GM21619 (cell line): ENCODE data around the gene FLCN.
A peak's percentile ranks its signal among the peaks of the same experiment; 100 is the strongest.
"Not testable (repeated sequence)": the region's sequence is repeated elsewhere in the genome, so short reads cannot be mapped to it uniquely, and the experiment has no call there.

Experiments
- ATAC-seq: cut with Tn5 transposase; IDR thresholded peaks from one replicate; pipeline ENCODE4 v1.9.1; 2021; ENCODE audit not compliant: unreplicated experiment

The FLCN gene, protein sequence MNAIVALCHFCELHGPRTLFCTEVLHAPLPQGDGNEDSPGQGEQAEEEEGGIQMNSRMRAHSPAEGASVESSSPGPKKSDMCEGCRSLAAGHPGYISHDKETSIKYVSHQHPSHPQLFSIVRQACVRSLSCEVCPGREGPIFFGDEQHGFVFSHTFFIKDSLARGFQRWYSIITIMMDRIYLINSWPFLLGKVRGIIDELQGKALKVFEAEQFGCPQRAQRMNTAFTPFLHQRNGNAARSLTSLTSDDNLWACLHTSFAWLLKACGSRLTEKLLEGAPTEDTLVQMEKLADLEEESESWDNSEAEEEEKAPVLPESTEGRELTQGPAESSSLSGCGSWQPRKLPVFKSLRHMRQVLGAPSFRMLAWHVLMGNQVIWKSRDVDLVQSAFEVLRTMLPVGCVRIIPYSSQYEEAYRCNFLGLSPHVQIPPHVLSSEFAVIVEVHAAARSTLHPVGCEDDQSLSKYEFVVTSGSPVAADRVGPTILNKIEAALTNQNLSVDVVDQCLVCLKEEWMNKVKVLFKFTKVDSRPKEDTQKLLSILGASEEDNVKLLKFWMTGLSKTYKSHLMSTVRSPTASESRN

DNA sequence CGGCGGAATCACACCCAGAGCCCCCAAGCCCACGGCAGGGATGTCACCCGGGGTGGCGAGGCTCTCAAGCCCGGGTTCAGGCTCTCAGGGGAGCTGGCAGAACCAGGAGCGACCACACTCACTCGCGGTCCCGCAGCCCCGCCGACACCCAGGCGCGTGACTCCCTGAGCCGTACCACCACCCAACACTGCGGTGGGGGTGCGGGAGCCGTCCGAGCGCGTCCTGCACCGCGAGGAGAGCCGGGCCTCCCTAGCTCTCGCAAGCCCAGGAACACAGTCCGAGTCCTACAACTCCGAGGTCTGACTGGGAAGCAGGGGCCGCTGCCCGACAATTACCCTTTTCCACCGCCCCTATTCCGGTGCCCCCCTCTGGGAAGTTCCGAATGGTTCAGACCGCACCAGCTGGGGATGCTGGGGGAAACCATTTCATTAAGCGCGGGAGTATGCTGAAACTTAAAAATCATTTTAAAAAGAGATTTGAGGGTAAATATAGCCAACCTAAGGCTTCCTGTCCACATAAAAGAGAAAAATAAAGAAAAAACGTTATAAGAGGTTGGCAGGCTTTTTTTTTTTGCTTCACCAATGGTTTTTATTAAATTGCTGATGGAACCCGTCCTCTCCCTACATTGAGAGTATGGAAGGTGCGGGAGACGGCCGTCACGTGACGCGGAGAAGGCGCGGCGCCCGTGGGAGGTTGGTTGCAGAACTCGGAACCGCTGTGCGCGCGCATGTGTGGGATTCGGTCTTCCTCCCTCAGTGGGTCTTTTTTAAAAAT lies at the start of gene FLCN:
TSS of gene FLCN (minus strand) at position 143 of the 774 bp plus-strand sequence. CDS start 9,031 bp downstream, outside the sequence.
- ATAC-seq, result peak; percentile 87

DNA sequence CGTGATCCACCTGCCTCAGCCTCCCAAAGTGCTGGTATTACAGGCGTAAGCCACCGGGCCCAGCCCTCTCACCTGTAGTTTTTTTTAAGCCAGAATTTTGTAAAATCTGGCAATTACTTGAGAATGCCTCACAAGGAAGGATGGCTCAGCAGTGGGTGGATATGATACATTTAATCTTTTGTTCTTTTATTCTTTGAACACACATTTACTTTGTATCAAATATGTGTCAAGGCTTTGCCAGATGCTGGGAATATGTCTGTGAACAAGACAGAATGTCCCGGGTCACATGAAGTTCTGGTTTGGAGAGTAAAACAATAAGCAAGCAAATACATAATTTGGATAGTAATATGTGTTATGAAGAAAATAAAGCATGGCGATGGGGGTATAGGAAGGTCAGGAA lies 49.0 kb upstream of the FLCN start:
- ATAC-seq, result no peak

DNA sequence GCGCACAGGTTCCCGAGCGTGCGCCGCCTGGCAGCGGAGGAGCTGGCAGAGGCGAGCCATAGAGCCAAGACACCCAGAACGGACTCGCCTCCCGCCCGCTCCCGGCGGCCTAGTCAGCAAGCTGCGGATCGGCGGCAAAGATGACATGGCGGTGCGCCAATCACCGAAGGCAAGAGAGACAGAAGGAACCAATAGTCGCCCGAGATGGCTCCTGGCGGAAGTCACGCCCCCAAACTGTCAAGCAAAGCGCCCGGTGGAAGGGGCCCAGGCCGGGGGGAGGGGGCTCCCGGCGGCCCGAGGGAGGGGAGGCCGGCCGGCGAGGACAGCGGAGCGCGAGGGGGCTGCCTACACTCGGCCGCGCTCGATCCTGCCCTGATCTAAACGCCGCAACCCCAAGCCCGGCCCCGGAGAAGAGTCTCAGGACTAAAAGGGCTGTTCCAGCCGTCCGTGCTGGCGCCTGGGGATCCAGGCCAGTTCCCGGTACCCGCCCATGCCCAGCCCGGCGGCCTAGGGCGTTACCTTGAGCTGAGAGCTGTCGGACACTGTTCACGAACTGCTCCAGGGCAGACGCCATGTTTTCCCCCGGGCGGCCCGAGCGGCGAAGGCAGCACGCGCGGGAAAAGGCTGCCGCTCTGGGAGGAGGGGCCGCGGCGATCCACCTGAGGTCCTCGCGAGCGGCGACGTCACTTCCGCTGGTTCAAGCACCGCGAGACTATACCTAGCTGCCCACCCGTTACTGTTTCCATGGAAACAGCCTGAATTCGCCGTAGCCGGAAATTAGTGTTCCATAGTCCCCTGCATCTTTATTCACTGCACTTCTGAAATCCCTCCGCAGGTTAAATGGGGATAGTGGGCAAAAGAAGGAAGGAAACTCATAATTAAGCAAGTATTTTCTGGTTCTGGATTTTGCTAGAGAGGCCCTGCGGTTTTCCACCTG lies 43.9 kb upstream of the FLCN start, which contains the start of gene COPS3:
TSS of gene COPS3 (minus strand) at position 634 of the 937 bp plus-strand sequence. CDS start at position 574, 60 bp downstream.
- ATAC-seq, result peak; percentile 90

DNA sequence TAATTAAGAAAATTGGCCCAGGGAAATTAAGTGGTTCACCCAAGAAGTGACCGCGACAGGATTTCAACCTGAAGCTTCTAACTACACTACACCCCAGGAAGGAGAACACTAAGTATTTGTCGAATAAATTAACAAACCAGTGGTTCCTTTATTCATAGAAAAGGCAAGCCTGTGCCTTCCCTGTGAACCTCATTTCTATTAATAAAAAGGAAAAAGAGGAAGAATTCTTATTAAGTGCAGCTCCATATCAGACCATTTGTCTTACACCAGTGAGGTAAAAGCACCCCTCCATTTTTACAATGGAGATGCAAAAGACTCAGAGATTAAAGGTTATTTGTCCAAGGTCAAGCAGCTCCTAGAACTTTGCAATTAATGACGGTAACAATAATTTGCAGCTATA lies 42.3 kb upstream of the FLCN start:
- no peak for ATAC-seq

DNA sequence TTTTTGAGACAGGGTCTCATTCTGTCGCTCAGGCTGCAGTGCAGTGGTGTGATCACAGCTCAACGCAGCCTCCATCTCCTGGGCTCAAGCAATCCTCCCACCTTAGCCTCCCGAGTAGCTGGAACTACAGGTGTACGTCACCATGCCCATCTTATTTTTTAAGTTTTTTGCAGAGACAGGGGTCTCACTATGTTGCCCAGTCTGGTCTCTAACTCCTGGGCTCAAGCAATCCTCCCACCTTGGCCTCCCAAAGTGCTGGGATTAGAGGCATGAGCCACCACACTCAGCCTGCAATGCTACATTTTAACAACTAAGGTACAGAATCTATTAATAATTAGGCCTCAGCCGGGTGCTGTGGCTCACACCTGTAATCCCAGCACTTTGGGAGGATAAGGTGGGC lies 40.5 kb upstream of the FLCN start:
- ATAC-seq, result not testable (repeated sequence)

DNA sequence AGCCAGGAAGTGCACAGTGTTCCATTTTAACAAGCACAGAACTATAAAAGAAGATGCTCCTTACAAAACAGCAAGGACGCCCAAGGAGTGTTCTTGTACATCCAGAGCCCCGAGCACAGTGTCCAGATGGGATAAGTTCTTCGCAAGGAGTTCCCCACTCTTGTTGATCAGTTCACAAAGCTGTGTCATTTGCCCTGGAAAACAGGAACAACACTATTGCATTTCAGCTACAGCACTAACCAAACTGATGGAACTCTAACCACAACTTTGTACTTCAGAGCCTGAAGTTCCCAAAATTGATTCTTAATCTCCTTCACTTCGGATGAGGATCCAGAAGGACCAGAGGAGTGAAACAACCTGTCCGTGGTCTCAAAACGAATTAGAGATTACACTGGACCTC lies 39.0 kb upstream of the FLCN start:
- ATAC-seq, result no peak

DNA sequence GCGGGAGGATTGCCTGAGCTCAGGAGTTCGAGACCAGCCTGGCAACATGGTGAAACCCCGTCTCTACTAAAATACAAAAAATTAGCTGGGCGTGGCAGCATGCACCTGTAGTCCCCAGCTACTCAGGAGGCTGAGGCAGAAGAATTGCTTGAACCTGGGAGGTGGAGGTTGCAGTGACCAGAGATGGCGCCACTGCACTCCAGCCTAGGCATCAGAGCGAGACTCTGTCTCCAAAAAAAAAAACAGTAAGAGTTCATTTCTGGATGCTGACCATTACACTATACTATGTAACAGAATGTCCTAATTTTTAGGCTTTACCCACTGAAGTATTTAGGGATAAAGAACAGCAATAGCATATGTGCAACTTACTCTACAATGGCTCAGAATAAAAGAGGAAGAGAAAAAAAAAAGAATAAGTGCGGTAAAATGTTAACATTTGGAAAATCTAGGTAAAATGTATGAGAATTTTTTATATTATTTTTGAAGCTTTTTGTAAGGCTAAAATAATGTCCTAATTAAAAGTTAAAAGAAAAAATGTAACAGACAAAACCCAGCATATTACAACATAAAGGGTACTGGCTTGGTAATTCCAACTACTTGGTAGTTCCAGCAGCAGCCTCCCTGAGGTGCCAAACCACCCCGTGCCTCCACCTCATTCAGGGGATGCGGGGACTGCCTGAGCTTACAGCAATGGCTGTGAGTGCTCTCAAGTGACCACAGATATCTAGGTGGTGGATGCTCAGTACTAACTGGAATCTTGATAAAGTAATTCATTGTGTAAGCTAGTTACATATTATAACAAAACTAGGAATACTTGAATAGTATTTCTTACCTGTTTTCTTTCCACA lies 33.2 kb upstream of the FLCN start:
- ATAC-seq, result no peak

DNA sequence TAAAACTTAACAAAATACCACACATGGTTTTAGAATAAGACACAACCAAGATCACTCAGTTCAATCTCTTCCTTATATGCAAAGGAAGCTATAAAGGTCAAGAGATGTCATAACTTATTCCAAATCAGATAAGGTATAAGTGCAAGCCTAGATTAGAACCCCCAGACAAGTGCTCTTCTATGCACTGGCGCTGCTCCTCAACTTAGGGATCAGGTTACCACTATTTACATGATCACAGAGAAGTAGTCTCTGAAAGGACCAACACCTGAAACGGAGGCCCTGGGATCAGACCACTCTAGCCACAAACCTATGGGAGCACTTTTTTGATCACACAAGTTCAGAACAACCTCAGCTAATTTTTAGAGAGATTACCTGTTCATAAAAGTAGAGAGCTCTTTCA lies 27.5 kb upstream of the FLCN start:
- ATAC-seq, result no peak

DNA sequence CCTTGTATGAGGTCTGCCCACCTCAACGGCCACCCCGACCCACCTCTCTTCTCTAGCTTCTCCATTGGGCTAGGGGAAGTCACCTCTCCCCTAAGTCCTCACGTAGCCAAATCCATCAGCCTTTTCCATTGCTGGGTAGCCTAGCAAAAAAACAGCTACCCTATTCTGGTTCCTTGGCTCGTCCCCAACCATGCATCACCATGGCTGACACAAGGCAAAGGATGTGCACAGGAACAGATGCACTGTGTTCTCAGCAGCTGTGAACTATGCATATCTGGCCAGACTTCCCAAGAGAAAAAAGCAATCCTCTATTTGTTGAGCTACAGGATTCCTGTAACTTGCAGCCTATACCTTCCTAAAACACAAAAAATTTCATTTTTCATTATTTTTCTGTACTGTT lies 22.0 kb upstream of the FLCN start:
- no peak for ATAC-seq

DNA sequence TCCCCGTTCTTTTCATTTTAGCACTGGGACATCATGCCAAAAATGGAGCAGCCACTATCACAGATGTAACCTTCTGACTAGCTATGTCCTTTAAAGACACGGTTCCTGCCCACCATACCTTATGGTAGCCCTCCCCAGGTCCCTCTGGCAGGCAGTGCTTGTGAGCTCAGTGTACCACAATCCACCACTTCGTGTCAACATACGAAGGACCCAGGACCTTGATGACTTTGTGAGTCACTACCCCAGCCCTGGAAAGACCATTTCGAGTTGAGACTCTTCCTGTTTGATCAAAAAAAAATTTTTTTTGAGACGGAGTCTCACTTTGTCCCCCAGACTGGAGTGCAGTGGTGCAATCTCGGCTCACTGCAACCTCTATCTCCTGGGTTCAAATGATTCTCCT lies 21.0 kb upstream of the FLCN start:
- ATAC-seq, result no peak

DNA sequence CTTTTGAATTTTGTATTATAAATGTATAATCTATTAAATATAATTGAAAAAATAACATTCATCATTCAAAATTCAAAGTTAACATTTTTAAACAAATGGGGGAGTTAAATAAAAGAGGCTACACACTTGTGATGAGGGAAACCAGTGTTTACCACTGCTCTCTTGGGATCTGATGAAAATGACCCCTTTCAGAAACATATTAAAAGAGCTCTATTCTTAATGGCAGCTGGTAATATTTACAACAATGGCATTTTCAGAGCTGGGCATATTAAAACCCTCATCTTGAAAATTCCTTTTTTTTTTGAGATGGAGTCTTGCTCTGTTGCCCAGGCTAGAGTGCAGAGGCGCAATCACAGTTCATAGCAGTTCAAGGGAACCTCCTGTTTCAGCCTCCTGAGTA lies 19.3 kb upstream of the FLCN start:
- ATAC-seq, result no peak

DNA sequence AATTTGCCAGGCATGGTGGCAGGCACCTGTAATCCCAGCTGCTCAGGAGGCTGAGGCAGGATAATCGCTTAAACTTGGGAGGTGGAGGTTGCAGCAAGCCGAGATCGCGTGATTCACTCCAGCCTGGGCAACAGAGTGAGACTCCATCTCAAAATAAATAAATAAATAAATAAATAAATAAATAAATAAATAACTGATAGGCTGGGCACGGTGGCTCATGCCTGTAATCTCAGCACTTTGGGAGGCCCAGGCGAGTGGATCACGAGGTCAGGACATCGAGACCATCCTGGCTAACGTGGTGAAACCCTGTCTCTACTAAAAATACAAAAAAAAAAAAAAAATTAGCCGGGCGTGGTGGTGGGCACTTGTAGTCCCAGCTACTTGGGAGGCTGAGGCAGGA lies 18.7 kb upstream of the FLCN start:
- not testable (repeated sequence) for ATAC-seq

DNA sequence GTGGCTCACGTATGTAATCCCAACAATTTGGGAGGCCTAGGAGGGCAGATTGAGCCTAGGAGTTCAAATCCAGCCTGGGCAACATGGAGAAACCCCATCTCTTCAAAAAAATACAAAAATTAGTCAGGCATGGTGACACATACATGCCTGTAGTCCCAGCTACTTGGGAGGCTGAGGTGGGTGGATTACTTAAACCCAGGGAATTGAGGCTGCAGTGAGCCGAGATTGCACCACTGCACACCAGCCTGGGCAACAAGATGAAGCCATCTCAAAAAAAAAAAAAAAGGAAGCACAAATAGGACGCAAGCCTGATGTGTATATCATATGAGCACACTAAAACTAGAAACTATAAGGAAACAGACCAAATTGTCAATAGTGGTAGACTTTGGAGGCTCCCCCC lies 17.1 kb upstream of the FLCN start:
- ATAC-seq, result no peak

DNA sequence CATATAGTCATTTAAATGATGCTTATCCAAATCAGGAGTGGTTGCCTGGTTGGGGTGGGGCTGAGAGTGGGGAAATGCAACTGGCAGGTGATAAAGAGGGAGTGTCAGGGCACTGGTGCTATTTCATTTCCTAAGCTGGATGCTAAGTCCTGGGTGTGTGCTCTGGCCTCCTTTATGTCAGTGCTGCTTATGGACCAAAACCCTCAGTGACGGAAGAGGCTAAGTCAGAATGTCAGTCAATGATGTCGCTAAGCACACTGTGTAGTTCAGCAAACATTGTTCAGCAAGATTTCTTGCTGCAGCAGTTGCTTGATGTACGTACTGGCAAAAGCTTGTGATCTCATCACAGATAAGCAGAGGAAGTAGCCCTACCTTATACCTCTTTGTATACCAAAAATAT lies 16.4 kb upstream of the FLCN start:
- ATAC-seq, result no peak

DNA sequence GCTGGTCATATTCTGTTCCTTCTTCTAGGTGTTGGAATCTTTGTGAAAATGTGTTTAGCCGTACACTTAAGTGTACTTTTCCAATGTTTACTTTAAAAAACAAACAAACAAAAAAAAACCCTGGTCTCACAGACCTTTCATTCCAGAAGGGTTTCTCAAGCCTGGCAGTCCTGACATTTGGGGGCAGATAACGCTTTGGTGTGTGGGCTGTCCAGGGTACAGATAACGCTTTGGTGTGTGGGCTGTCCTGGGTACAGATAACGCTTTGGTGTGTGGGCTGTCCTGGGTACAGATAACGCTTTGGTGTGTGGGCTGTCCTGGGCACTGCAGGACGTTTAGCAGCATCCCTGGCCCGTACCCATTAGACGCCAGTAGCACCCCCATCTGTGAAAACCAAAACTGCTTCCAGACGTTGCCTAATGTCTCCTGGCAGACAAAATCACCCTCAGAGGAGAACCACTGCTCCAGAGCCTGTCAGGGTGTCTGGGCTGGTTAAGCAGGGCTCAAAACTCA lies 15.2 kb upstream of the FLCN start:
- ATAC-seq, result no peak

DNA sequence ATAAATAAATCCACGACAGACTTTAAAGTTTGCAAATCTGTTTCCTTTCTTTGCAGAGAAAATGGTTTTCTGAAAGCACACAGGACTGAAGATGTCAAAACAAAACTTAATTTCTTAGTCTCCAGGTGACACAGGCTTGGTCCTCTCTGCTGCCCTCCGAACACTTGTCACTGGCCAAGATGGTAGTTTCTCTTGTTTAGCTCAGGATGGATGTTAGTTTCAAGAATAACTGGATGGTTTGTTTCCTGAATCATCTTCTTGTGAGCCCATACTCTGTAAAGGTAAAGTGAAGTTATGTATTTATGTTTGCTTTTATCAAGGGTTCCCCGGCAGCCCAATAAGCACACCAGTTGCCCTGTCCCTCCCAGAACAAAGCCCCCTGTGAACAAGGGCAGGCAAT lies 9.9 kb upstream of the FLCN start:
- no peak for ATAC-seq

DNA sequence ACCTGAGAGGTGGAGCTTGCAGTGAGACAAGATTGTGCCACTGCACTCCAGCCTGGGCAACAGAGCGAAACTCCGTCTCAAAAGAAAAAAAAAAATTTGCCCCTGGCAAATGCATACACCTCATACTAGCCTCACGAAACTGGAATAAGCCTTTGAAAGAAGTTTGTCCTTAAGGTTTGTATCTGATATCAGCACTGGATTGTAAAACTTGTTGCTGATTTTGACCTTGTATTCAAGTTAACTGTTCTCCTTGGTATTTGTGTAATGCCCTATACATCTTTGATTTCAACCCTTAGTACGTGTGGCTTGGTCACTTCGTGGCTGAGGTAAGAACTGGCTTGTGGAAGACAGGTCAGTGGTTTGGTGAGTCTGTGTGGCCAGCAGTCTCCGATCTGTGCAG lies 6.2 kb upstream of the FLCN start:
- ATAC-seq, result no peak

DNA sequence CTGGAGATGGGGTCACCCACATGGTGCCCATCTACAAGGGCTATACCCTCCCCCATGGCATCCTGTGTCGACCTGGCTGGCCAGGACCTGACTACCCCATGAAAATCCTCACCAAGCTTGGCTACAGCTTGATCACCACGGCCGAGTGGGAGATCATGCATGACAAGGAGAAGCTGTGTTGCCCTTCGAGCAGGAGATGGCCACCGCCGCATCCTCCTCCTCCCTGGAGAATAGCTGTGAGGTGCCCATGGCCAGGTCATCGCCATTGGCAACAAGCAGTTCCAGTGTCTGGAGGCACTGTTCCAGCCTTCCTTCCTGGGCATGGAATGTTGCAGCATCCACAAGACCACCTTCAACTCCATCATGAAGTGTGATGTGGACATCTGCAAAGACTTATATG lies 5.3 kb upstream of the FLCN start:
- no peak for ATAC-seq

DNA sequence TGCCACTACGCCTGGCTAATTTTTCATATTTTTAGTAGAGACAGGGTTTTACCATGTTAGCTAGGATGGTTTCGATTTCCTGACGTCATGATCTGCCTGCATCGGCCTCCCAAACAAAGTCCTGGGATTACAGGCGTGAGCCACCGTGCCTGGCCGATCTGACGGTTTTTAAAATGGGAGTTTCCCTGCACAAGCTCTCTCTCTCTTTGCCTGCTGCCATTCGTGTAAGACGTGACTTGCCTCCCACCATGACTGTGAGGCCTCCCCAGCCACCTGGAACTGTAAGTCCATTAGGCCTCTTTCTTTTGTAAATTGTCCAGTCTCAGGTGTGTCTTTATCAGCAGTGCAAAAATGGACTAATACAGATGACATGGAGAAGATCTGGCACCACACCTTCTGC lies 4.7 kb upstream of the FLCN start:
- ATAC-seq, result no peak

DNA sequence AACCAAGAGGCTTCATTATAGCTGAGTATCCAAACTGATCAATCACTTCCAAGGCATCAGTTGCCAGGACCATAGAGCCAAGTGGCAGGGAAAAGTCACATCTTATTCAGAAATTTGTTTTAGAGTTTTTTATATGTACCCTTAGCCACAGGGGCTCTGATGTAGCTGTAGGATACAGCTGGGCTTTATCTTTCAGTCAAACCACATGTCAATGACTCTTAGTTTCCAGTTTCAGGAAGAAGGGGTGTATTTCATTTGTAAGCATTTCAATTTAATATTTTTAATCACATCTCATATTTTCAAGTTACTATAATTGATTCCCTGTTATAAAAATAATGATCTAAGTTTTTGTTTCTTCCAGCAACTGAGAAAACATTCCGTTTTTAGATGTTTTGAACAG lies 2.9 kb upstream of the FLCN start:
- no peak for ATAC-seq
